ENCODE measurements around the gene OOSP4B.

DNA sequence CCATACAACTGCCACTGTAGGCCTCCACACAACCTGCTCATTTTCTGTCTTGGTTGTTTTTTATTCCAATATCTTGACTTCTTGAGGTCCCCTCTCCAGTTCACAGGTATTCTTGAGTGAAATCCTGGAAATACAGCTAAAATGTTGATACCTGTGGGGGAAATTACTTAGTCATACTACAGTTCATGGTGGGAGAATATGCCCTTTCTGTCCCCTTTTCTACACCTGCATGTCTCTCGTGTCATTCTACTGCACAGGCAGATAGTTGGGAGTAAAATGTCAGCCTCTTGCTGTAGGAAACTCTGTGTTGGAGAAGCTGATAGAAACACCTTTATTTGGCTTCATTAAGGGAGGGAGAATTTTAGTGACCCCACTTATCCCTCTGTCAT lies 48.6 kb upstream of the OOSP4B start:
- TF ChIP-seq, protein P1, sequence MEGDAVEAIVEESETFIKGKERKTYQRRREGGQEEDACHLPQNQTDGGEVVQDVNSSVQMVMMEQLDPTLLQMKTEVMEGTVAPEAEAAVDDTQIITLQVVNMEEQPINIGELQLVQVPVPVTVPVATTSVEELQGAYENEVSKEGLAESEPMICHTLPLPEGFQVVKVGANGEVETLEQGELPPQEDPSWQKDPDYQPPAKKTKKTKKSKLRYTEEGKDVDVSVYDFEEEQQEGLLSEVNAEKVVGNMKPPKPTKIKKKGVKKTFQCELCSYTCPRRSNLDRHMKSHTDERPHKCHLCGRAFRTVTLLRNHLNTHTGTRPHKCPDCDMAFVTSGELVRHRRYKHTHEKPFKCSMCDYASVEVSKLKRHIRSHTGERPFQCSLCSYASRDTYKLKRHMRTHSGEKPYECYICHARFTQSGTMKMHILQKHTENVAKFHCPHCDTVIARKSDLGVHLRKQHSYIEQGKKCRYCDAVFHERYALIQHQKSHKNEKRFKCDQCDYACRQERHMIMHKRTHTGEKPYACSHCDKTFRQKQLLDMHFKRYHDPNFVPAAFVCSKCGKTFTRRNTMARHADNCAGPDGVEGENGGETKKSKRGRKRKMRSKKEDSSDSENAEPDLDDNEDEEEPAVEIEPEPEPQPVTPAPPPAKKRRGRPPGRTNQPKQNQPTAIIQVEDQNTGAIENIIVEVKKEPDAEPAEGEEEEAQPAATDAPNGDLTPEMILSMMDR (conservative IDR thresholded peaks at IDR 0.05; ENCODE audit: low read depth, low read length): no peak
- TF ChIP-seq EZH2 (IDR thresholded peaks at IDR 0.05; ENCODE audit: borderline replicate concordance, low read depth, low read length, poor library complexity, severe bottlenecking): no peak

Measured in A673 (cell line).